GM19452 (cell line): ENCODE data around the gene KIF12.

Experiments used
- ATAC-seq: cut with Tn5 transposase; IDR thresholded peaks from one replicate; pipeline ENCODE4 v1.9.1; 2021; ENCODE audit not compliant: unreplicated experiment

The KIF12 gene

GRCh38 chr9:114107286-114108001 is 8.4 kb upstream of the KIF12 start:
- no peak for ATAC-seq

DNA sequence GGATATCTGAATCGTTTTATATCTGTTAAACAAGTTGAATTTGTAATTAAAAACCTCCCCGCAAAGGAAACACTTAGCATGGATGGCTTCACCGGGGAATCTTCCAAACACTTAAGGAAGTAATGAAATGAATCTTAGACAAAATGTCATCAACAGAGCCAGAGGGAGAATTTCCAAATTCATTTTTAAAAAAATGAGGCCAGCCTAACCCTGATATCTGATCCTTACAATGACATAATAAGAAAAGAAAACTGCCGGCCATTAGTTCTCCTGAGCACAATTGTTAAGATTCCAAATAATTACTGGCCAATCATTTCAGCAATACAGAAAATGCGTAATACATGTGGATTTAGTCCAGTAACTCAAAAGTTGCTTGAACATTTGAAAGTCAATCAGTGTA is 6.1 kb upstream of the KIF12 start:
- no peak for ATAC-seq

- no peak for ATAC-seq
Measured at GRCh38 chr9:114102484-114102883, 3.4 kb upstream of the KIF12 start.

- ATAC-seq = no peak
Measured at GRCh38 chr9:114100536-114100935, 1.4 kb upstream of the KIF12 start.

- no peak for ATAC-seq
Measured at GRCh38 chr9:114099669-114100270, 678 bp upstream of the KIF12 start.

GRCh38 chr9:114098021-114098935 is 814 bp downstream of the KIF12 start:
- ATAC-seq = no peak

DNA sequence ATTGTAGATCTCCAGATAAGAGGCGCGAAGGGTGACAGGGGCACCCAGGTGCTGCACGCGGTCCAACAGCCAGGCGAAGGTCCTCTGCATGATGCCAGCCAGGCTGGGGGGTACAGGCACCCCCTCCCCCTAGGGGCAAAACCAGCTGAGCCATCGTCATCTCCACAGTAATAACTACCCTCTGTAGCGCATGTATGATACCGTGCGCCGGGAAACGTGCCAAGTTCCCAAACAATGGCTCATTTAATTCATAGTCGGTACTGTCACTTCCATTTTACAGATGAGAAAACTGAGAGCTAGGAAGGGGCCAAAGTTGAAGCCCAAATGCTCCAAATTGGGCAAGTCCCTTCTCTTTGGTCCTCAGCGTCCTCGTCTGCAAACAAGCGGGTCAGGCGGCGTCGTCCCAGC is 1.5 kb downstream of the KIF12 start:
- ATAC-seq = no peak

- no peak for ATAC-seq
Measured at GRCh38 chr9:114096866-114097612, 2.1 kb downstream of the KIF12 start.

DNA sequence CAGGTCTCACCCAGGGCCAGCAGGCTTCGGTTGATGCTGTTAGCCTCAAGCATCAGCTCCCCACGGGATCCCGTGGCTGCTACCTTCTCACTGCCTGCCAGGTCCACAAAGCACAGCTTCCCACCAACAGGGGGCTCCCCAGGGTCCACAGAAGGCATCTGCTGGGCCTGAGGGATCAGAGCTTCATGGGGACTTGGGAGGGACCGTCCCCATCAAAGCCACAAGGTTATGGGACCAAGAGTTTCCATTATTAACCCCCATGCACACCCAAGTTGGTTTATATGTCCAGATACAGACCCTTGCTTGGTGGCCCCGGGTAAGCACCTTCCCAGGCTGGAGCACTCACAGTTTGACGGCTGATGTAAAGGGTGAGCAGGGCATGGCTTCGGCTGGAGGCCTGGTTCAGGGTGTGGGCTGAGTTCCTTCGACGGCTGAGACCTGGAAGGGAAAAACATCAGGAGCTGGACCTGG is 3.0 kb downstream of the KIF12 start:
- ATAC-seq = no peak

- ATAC-seq = no peak
Measured at GRCh38 chr9:114094971-114095370, 4.1 kb downstream of the KIF12 start.

GRCh38 chr9:114093761-114094505 is 5.2 kb downstream of the KIF12 start:
- ATAC-seq = no peak

DNA sequence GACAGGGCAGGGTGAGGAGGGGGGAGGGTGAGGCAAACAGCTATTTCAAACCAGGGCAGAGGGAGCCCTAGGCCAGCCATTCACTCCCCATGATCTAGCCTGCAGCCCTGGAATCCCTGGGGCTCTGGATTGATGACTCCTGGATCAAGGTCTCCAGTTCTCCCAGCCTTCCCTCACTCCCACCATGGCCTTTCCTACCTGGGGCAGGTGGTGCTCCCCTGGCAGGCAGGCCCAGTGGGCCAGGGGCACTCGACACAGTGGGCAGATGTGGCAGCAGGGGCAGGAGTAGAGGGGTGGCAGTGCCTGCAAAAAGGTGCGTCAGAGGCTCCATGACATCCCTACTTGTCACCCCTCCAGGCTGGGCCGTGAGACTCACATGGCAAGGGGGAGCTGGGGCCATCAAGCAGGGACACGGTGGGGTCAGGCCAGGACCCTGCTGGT is 6.0 kb downstream of the KIF12 start:
- no peak for ATAC-seq

DNA sequence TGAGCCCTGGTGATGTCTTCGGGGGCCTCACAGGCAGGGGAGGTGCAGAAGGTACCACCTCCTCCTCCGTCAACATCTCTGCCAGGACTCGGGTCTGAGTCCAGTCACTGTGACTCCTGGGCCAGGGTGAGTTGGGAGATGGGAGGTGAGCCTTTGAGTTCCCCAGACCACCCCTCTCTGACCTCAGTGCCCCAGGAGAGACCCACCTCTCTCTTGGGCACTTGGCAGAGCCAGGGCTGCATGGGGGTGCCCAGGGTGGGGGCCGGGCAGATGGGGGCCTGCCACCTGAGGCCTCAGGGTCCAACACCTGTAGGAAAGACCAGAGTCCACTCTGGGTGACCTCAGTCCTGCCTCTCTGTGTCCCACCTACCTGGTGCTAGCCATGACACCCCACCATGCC is 6.8 kb downstream of the KIF12 start:
- no peak for ATAC-seq

DNA sequence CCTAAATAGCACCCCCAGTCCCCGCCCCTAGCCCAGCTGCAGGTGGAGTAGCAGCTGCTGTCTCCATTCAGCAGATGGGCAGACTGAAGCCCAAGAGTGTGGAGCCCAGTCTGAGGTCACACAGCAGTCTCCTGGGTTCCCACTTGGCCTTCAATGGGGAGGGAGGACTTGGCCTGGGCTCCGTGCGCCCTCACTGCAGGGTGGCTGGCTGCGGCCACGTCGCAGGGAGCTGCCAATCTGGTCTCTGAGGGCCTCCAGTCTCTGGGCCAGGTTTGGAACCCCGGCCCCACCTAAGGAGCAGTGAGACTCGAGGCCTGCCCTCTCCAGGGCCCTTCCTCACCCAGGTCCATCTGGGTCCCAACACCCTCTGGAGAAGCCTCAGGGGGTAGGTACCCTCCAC is 7.4 kb downstream of the KIF12 start:
- no peak for ATAC-seq

GRCh38 chr9:114090798-114091197 is 8.3 kb downstream of the KIF12 start:
- no peak for ATAC-seq

DNA sequence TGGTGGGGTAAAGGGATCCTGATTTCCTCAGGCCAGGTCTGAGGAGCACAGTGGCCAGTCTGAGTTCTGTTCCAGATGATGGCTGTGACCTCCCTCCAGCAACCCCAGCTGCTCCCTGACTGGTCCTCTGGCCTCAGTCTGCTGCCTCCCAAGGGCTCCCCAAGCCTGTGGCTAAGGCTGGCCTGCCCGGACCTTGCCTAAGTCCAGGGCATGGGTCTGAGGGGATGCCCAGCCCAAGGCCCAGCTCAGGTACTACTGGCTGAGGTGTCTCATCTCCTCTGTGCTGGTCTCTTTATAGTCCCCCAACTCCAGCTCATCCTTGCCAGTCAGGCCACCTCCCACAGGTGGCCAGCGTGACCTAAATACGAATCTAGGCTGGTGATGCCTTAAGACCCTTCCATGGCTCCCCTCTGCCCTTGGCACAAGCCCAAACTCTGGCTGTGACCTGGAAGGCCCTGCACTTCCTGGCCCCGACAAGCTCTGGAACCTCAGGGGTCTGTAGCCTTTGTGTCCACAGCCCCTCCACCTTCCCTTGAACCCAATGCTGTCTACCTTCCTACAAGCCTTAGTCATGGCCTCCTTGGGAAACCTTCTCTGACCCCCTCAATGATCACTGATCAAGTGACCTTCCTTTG is 9.8 kb downstream of the KIF12 start:
- ATAC-seq = no peak

DNA sequence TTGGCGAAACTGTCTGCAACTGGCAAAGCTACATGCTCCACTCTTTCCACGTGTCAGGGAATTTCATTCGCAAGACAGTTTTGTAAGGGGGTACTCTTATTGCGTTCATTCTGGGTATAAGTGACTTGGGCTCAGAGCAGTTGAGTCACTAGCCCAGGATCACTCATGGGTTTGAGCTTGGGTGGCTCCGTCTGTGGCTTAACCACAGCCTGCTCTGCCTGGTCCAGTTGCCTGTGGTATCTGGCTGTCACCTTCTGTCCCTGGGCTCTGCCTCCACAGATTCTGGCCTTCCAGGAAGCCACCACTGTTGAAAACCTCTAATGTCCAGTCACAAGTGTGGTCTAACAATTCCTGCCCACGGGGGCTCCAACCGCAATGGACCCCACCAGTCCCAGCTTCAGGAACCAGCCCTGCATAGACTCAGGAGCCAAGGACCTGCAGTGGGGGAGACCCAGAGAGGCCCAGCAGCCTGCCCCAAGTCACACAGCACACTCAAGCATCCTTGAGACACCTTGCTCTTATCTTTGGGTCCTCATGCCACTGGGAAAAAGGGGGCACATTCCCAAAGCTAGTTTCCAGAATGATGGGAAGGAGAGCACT is 10.4 kb downstream of the KIF12 start:
- no peak for ATAC-seq

- no peak for ATAC-seq
Measured at GRCh38 chr9:114087721-114088120, 11.4 kb downstream of the KIF12 start.

GRCh38 chr9:114086607-114087006 is 12.5 kb downstream of the KIF12 start:
- ATAC-seq = no peak
